Activated naive CD4-positive, alpha-beta T cell treated with anti-CD3 and anti-CD28 coated beads, Interleukin-2, amount 50 U/mL, for 24 hours (primary cell): ENCODE results near the gene NRROS.
"Not testable (repeated sequence)": the region's sequence is repeated elsewhere in the genome, so short reads cannot be mapped to it uniquely, and the experiment has no call there.

Source experiments
- H3K27ac Mint-ChIP-seq: one replicate; pipeline ENCODE4 v1.8.0; 2021; ENCODE audit warnings: mild to moderate bottlenecking, mixed read lengths
- H3K27me3 Mint-ChIP-seq: one replicate; pipeline ENCODE4 v1.8.0; 2021; ENCODE audit warnings: mixed read lengths
- H3K36me3 Mint-ChIP-seq: one replicate; pipeline ENCODE4 v1.8.0; 2021; ENCODE audit warnings: mixed read lengths
- H3K4me1 Mint-ChIP-seq: one replicate; pipeline ENCODE4 v1.8.0; 2021; ENCODE audit warnings: mixed read lengths
- H3K4me3 Mint-ChIP-seq: one replicate; pipeline ENCODE4 v1.8.0; 2021; ENCODE audit warnings: mild to moderate bottlenecking, mixed read lengths
- H3K9me3 Mint-ChIP-seq: one replicate; pipeline ENCODE4 v1.8.0; 2021; ENCODE audit warnings: mixed read lengths

NRROS gene

GRCh38 chr3:196619223-196619622 is 20.3 kb upstream of the NRROS start:
- Mint-ChIP-seq H3K36me3 (no peaks in the 10 kb centered on the region), H3K27ac (no peak overlapping the region), H3K4me1 (peaks cover 14% of the 10 kb centered on the region), H3K9me3 (no peaks in the 10 kb centered on the region), H3K27me3 (no peaks in the 10 kb centered on the region), H3K4me3 (no peak overlapping the region)

DNA sequence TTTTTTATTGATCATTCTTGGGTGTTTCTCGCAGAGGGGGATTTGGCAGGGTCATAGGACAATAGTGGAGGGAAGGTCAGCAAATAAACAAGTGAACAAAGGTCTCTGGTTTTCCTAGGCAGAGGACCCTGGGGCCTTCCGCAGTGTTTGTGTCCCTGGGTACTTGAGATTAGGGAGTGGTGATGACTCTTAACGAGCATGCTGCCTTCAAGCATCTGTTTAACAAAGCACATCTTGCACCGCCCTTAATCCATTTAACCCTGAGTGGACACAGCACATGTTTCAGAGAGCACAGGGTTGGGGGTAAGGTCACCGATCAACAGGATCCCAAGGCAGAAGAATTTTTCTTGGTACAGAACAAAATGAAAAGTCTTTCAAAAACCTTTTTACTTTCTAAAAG is 19.9 kb upstream of the NRROS start:
- not testable (repeated sequence) for H3K4me3 Mint-ChIP-seq, H3K36me3 Mint-ChIP-seq, H3K27ac Mint-ChIP-seq, H3K9me3 Mint-ChIP-seq, H3K27me3 Mint-ChIP-seq
- H3K4me1 Mint-ChIP-seq, result peaks cover 19% of the 10 kb centered on the region

- H3K9me3 Mint-ChIP-seq, result no peaks in the 10 kb centered on the region
- H3K27ac Mint-ChIP-seq, result peak overlapping the region; percentile 46
- peaks cover 24% of the 10 kb centered on the region for H3K4me1 Mint-ChIP-seq
- no peaks in the 10 kb centered on the region for H3K27me3 Mint-ChIP-seq
- no peaks in the 10 kb centered on the region for H3K36me3 Mint-ChIP-seq
- H3K4me3 Mint-ChIP-seq, result no peak overlapping the region
Measured at GRCh38 chr3:196620161-196620604, 19.3 kb upstream of the NRROS start.

GRCh38 chr3:196620684-196621083 is 18.8 kb upstream of the NRROS start:
- Mint-ChIP-seq H3K4me1 (peaks cover 28% of the 10 kb centered on the region), H3K4me3 (no peak overlapping the region), H3K27ac (peak overlapping the region; percentile 46), H3K27me3 (no peaks in the 10 kb centered on the region), H3K36me3 (no peaks in the 10 kb centered on the region), H3K9me3 (no peaks in the 10 kb centered on the region)

DNA sequence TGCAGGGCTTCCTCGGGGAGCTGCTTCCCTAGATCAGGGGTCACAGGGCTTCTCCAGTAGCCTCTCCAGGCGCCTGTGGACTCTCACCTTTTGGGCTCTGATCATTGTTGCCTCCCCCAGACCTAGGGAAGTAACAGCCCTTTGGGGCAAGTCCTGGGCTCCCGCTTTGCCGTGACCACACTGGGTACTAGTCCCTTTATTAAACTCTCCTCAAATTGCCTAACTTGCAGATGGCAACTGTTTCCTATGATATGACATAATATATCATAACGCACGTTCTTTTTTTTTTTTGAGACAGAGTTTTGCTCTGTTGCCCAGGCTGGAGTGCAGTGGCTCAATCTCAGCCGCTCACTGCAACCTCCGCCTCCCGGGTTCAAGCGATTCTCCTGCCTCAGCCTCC is 17.9 kb upstream of the NRROS start:
- Mint-ChIP-seq H3K27me3 (no peaks in the 10 kb centered on the region), H3K36me3 (no peaks in the 10 kb centered on the region), H3K9me3 (no peaks in the 10 kb centered on the region), H3K4me1 (peaks cover 28% of the 10 kb centered on the region), H3K27ac (no peak overlapping the region), H3K4me3 (no peak overlapping the region)

DNA sequence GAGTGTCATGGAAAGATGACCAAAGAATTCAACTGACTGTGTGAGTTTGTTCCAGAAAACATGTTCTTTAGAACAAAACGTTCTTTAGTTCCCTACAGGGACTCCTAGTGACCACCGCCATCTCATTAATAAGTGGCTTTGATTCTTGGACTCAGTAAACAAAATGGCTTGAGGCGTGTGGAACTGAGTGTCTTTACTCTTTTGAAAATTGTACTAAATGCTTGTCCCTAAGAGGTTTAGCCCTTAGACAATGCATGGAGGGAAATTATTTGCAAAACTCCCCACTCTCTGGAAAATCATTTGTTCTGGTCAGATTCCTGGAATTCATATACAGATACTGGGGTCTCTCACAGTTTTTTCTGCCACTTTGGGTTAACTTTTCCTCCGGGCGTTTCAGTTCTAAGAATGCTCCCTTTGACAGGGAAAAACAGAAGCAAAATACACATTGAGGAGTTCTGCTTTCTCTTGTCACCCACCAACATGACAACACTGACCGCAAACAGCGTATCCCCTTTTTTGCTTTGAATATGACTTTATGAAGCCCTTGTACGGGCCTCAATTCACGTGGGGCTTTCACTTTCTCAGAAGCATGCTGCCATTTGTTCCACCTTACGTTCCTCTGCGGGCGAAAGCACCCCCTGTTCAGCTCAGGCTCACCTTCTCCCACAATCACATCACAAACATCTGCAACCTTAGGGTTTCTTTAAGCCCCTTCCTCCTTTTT is 15.3 kb upstream of the NRROS start:
- H3K27me3 Mint-ChIP-seq, result no peaks in the 10 kb centered on the region
- H3K9me3 Mint-ChIP-seq, result no peaks in the 10 kb centered on the region
- peak overlapping the region; percentile 38 for H3K27ac Mint-ChIP-seq
- H3K36me3 Mint-ChIP-seq, result no peaks in the 10 kb centered on the region
- H3K4me1 Mint-ChIP-seq, result peaks cover 24% of the 10 kb centered on the region
- peak overlapping the region; percentile 76 for H3K4me3 Mint-ChIP-seq

GRCh38 chr3:196624907-196625306 is 14.6 kb upstream of the NRROS start:
- Mint-ChIP-seq H3K27me3 (no peaks in the 10 kb centered on the region), H3K27ac (peak overlapping the region; percentile 38), H3K4me1 (peaks cover 29% of the 10 kb centered on the region), H3K36me3 (no peaks in the 10 kb centered on the region), H3K9me3 (no peaks in the 10 kb centered on the region), H3K4me3 (peak overlapping the region; percentile 76)

DNA sequence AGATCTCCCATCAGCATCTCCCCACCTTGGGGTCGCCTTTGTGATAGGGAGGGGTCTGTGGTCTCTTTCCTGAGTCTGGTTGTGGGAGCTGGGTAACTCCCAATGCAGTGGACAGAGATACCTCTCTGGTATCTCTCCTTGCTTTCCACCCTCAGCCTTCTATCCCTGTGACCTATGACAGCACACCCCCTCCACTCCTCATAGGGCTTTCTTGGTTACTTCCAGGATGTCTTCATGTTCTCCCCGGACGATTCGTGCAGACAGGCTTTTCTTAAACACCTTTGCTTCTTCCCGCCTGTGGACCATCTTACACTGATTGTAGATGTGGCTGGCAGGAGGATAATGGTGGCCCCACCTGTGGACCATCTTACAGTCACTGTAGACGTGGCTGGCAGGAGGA is 14.2 kb upstream of the NRROS start:
- no peaks in the 10 kb centered on the region for H3K36me3 Mint-ChIP-seq
- peaks cover 33% of the 10 kb centered on the region for H3K4me1 Mint-ChIP-seq
- peak overlapping the region; percentile 76 for H3K4me3 Mint-ChIP-seq
- no peaks in the 10 kb centered on the region for H3K9me3 Mint-ChIP-seq
- peak overlapping the region; percentile 23 for H3K27ac Mint-ChIP-seq
- H3K27me3 Mint-ChIP-seq, result no peaks in the 10 kb centered on the region

DNA sequence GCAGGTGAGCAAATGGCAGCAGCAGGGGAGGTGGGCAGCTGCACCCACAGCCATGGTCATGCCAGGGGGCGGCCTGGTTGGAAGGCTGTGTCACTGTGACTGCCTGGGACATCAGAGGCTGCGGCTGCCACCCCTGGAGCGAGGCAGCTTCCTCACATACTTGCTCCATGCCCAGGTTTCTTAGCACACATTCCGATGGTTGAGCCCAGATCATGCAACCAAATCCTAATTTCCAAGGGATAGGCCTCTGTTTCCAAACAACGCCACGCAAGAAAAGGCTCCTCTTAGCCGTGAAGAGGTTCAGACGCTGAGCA is 11.6 kb upstream of the NRROS start:
- no peaks in the 10 kb centered on the region for H3K9me3 Mint-ChIP-seq
- H3K36me3 Mint-ChIP-seq, result no peaks in the 10 kb centered on the region
- no peaks in the 10 kb centered on the region for H3K27me3 Mint-ChIP-seq
- H3K4me1 Mint-ChIP-seq, result peaks cover 48% of the 10 kb centered on the region
- no peak overlapping the region for H3K4me3 Mint-ChIP-seq
- no peak overlapping the region for H3K27ac Mint-ChIP-seq

DNA sequence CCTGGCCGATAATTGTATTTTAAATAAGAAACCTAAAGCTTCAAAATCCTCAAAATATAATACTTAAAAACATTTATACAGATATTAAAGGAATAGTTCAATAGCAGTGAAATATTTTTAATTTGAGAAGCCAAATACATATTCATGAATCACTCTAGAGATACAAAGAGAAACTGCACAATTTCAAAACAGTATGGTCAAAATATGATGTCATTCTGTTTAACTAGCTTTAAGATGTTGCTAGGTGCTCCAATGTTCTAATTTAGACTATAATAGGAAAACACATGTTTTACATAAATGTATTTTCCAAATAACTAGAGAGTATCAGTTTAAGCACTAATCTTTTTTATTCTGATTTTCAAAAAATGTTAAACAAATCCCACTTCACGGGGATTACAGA is 10.3 kb upstream of the NRROS start:
- Mint-ChIP-seq H3K9me3 (no peaks in the 10 kb centered on the region), H3K27ac (peak overlapping the region; percentile 27), H3K4me1 (peaks cover 57% of the 10 kb centered on the region), H3K27me3 (no peaks in the 10 kb centered on the region), H3K36me3 (no peaks in the 10 kb centered on the region), H3K4me3 (no peak overlapping the region)

DNA sequence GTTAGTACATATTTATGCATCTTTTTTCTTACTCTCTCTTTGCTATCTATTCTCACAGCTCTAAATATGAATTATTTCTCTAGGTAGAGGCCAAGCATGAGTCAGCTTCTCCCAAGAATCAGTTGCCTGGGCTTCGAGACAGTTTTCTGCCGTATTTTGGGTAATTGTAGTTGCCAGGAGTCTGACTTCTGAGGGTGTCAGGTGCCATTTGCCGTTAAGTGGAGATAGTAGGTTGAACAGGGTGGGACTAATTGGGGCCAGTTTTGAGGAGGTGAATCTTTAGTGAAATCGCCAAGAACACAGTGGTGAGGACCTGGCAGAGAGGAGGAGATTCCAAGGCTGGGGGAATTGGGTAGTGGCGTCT is 7.8 kb upstream of the NRROS start:
- peak overlapping the region; percentile 90 for H3K27ac Mint-ChIP-seq
- H3K36me3 Mint-ChIP-seq, result no peaks in the 10 kb centered on the region
- H3K4me3 Mint-ChIP-seq, result peak overlapping the region; percentile 89
- H3K27me3 Mint-ChIP-seq, result no peaks in the 10 kb centered on the region
- no peaks in the 10 kb centered on the region for H3K9me3 Mint-ChIP-seq
- H3K4me1 Mint-ChIP-seq, result peaks cover 53% of the 10 kb centered on the region

GRCh38 chr3:196632046-196632751 is 7.3 kb upstream of the NRROS start:
- Mint-ChIP-seq H3K27ac (peak overlapping the region; percentile 90), H3K4me3 (peak overlapping the region; percentile 89), H3K9me3 (no peaks in the 10 kb centered on the region), H3K27me3 (no peaks in the 10 kb centered on the region), H3K4me1 (peaks cover 54% of the 10 kb centered on the region), H3K36me3 (no peaks in the 10 kb centered on the region)

GRCh38 chr3:196633555-196634151 is 5.8 kb upstream of the NRROS start:
- H3K27ac Mint-ChIP-seq, result no peak overlapping the region
- no peaks in the 10 kb centered on the region for H3K27me3 Mint-ChIP-seq
- no peaks in the 10 kb centered on the region for H3K36me3 Mint-ChIP-seq
- H3K4me1 Mint-ChIP-seq, result peaks cover 66% of the 10 kb centered on the region
- H3K4me3 Mint-ChIP-seq, result peak overlapping the region; percentile 39
- H3K9me3 Mint-ChIP-seq, result no peaks in the 10 kb centered on the region

DNA sequence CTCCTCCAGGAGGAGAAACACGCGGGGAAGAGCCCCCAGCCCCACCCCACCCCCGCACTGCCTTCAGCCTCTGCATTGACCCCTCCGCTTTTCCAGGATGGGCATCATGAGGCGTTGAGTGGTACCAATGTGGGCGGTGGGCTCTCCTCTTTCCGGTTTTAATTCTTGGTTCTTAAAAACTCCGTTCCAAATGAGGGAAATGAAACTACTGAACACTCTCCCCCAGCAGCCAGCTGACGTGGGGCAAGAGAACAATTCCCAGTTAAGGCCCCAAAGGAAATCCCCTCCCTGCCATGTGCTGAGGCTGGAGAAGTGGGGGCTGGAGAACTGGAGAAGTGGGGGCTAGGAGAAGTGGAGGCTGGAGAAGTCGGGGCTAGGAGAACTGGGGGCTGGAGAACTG is 5.3 kb upstream of the NRROS start:
- Mint-ChIP-seq H3K27me3 (no peaks in the 10 kb centered on the region), H3K4me1 (peaks cover 71% of the 10 kb centered on the region), H3K4me3 (no peak overlapping the region), H3K36me3 (no peaks in the 10 kb centered on the region), H3K9me3 (no peaks in the 10 kb centered on the region), H3K27ac (peak overlapping the region; percentile 51)

- Mint-ChIP-seq H3K4me1 (peaks cover 67% of the 10 kb centered on the region), H3K4me3 (no peak overlapping the region), H3K27me3 (no peaks in the 10 kb centered on the region), H3K9me3 (no peaks in the 10 kb centered on the region), H3K36me3 (no peaks in the 10 kb centered on the region), H3K27ac (no peak overlapping the region)
Measured at GRCh38 chr3:196634829-196635228, 4.7 kb upstream of the NRROS start.
